Stimulated activated CD4-positive, alpha-beta T cell treated with anti-CD3 and anti-CD28 coated beads, Interleukin-2, amount 100 ng/mL, for 4 hours (primary cell): ENCODE measurements around the gene FZR1.
"Not testable (repeated sequence)": the region's sequence is repeated elsewhere in the genome, so short reads cannot be mapped to it uniquely, and the experiment has no call there.

Source experiments
- DNase-seq: peaks from one replicate; pipeline ENCODE4 v3.0.0-alpha.2; 2020; ENCODE audit warnings: low read depth

FZR1 gene

DNA sequence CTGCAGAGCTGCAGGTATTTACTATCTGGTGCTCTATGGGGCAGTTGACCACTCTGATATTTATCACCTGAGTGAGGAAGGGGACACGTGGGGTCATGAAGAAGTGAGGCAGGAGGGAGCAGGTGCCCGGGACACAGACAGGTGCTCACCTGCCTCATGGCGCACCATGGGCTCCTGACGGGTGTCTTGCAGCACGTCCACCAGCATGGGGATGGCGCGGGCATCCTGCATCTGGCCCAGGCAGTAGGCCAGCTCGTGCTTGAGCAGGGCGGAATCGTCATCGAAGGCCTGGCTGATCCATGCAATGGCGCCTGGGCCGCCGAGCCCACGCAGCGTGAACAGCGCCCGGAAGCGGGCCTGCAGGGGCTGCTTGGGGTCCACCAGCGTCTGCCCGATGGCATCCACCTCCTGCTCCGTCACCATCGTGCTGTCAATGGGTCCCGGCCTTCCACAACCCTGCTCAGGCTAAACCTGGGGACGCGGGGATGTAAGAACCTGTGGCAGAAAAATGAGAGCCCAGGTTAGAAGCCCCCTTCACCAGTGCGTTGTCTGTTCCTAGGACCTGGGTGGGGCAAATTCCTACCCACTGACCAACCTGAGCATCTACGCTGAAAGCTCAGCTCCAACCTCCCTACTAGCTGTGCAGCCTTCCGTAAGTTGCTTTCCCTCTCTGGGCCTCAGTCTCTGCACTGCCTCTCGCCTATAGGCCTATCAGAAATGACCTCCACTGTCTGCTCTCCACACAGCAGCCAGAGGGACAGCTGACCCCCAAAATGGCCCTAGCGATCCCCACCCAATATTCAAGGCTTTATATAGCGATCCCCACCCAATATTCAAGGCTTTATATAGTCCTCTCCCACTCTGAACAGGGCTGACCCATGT, 9.5 kb upstream of the FZR1 start:
- no peak for DNase-seq

GRCh38 chr19:3497757-3498520, 8.2 kb upstream of the FZR1 start:
- no peak for DNase-seq

DNA sequence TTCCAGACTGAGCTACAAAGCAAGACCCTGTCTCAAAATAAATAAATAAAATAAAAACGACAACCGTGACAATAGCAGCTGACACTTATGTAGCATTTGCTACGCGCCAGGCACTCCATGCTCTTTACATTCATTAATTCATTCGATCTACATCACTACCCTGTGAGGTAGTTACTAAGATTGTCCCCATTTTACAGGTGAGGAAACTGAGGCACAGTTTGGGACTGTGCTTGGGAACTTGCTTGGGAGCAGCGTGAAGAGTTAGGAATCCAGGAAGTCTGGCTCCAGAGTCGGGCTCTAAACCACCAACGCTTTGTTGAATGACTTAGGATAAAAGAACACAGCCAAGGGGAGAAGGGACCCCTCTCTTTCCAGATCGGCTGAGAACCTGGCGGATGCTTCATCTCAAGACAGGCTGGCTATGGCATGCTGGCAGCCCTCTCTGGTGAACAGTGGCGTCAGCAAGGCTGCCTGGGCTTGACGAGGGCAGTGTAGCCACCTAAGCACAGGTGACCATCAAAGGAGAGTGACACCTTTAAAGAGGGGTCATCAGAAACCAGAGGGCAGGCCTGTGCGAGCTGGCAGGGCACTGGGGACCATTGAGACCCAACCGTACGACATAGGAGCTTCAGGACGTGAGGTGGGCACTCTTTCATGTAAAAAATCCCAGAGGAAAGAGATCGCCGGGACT, 6.2 kb upstream of the FZR1 start:
- DNase-seq = no peak

DNA sequence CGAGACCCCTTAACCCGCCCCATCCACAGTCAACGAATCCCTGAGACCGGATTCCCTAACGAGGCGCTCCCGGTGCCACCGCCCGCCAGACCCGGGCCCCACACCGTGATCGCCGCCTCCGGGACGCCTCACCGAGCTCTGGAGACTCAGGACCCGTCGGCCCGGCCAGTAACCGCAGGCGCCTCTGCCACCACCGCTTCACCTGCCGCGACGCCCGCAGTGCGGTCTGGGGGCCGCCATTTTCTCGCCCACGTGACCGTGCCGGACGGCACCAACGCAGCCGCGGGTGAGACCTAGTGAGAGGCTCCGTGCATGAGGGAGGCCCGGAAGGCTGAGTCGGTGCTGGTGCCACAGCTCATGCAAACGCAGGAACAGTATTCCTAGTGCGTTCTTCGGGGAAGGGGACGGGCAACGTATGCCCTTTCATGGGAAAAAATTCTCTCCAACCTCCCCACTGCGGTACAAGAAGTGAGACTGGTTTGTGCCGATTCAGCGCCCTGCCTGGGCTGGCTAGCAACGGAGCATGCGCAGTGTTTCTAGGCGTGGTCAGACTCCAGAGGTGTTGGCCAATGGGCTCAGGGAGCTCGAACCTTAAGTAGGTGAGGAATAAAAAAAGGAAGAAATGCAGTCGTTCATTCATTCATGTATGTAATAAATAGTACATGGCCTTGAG, 5.5 kb upstream of the FZR1 start, which contains the start of gene DOHH:
Gene DOHH, minus strand, starts transcription at position 246 of the 673 bp plus-strand sequence. CDS start 3,860 bp downstream, outside the sequence.
- peak; percentile 95 for DNase-seq

- no peak for DNase-seq
These were observed 4.3 kb upstream of the FZR1 start for GRCh38 chr19:3501780-3502179.

DNA sequence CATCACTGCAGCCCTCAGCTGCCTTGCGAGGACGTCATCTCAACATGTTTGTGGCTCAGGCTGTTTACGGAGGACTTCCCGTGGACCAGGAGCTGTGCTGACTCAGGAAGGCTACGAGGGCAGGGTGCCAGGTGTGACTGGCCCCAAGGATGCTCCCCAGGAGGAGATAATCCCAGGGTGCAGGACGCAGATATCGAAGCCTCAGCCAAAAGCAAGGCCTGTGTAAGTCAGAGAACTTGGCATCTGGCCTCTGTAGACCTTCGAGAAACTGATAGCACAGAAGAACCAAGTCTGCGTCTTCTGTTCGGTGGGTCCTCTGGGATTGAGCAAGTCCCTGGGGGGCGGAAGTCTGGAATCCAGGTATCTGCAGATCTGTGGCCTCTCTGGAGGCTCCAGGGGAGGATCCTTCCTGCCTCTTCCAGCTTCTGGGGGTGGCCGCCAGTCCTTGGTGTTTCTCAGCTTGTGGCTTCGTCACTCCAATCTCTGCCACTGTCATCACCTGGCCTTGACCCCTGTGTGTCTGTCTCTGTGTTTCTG, 3.0 kb upstream of the FZR1 start:
- no peak for DNase-seq

- no peak for DNase-seq
These were observed 1.4 kb upstream of the FZR1 start for GRCh38 chr19:3504735-3505134.

GRCh38 chr19:3506384-3507340, 551 bp downstream of the FZR1 start:
- no peak for DNase-seq

DNA sequence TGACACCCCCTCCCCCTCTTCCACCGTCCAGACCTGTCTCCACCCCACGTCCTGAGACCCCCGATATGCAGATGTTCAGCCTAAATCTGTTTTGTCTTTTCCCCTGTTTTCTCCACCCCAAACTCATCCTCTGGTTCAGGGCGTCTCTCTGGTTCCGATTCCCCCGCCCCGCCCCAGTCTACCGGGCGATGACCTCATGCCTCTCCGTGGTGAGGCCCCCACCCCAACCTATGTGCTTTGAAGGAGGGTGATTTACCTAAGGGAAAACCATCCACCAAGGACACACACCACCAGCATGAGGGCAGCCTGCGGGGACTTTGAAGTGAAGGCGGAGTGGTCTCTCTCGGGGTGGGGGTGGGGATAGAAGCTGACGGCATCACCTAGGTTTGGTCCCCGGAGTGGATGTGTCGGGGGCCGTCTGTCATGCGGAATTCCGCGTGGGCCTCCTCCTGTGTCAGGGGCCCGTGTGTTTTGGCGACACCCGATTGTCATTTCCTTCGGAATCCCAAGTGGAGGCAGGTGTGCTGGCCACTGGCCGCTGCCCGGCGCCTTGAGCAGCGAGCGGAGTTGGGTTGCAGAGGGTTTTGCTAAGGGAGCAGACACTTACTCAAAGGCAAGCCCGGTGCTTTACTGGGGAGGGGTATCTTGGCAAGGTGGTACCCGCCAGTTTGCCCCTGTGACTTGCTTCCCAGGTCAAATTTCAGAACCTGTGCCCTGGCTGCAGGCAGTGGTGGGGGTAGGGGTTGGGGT, 1.4 kb downstream of the FZR1 start:
- peak; percentile 29 for DNase-seq

GRCh38 chr19:3508121-3508661, 2.1 kb downstream of the FZR1 start:
- DNase-seq = not testable (repeated sequence)

DNA sequence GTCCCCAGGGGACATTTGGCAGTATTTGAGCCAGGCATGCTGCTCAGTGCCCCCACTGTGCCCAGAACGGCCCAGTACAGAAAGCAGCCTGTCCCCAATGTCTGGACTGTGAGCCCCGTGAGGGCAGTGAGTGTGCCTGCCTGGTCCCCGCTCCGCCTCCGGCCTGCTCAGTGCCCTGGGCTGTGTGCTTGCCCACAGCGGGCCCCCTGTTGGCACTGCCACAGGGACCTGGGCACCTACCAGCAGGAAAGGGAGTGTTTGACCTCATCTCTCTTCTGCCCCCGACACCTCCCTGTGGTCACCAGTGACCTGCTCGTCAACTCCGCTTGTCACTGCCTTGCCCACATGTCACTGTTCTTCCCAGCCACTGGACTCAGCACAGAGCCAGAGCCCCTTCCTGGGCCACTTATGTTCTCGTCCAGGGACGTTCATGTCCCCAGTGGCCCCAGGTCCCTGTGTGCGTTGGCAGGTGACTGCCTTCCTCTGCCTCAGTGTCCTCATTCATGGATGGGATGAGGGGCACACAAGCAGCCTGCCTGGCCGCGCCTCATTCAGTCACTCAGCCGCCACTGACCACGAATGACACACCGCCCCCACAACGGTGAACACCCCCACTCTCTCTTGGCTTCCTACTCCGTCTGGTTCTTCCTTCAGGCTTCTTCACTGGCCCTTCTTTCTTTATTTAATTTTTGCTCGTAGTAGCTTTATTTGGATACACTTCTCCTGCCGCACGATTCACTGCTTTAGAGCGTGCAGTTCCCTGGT, 2.8 kb downstream of the FZR1 start:
- no peak for DNase-seq

DNA sequence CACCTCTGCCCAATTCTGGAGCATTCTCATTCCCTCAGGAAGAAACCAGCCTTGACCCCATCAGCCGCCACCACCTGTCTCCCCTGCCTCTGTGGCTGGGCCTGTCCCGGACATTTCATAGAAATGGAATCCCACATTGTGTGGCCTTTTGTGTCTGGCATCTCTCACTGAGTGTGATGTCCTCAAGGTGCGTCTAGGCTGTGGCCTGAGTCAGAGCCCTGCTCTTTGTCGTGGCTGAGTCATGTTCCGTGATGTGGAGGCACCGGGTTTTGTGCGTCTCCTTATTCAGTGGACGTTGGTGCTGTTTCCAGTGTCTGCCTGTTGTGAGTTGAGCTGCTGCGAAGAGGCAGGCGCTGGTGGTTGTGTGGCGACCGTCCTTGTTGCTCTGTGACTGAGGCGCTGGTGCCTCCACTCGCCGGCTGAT, 3.5 kb downstream of the FZR1 start:
- DNase-seq = no peak

- no peak for DNase-seq
These were observed 4.6 kb downstream of the FZR1 start for GRCh38 chr19:3510727-3511126.

- no peak for DNase-seq
These were observed 5.6 kb downstream of the FZR1 start for GRCh38 chr19:3511506-3512251.

DNA sequence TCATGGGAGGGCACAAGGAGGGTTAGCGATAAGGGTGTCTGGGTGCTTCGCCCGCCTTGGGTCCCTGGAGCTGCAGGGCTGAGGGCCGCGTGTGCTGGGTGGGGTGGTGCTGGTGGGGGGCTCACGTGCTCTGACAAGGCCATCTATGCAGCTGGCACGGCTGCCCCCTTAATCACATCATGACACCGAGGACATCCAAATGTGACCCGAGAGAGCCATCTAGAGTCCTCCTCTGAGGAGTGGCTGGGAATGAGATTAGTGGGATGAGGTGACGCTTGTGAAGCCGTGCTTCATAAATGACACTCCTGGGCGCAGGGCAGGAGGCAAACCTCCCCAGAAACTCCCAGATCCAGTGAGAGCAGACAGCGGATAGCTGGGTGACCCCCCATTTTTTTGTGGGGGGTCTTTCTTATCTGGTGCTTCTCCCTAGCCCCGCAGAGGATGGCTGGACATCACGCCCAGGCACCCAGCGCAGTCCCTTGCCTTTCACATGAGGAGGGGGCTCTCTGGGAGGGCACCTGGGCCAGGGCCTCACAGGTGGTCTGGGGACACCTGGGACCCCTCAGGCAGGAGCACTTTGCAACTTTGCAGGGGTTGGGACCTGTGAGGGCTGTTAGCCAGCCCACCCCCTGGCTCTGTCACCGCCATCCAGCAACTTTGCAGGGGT, 6.6 kb downstream of the FZR1 start:
- DNase-seq = no peak

DNA sequence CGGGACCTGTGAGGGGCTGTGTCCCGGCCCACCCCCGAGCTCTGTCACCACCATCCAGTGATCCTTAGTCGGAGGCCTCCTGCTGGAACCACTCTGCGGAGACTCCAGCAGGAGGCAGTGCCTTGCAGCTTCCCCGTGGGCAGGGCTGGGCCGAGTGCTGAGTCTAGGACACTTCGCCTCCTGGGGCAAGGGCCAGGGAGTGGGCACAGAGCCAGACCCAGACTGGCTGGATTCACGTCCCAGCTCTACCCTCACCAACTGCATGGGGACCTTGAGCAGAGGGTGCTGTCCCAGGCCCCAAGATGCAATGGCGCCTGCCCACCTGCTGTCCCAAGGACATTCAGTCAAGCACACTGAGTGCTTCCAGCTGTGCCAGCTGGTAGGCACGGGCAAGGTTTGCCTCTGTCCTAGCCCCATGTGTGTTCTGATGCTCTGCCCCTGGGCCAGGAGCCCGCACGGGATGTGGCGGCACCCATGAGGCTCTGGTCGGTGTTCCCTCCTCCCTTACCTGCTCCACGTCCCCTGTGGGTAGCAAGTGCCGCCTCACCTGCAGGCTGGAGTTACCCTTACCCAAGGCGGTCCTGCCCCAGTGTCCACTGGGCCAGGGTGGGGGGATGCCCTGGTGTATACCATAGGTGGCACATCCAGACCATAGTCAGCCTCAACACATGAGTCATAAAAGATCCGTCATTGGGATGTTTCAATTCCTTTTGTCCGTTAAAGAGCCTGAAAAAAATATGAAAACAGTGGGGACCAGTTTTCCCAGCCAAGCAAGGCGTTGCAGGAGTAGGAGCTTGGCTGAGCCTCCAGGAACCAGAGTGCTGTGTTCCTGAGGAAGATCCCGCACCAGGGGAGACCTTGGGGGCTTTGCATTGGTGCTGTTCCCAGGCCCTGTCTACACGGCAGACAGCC, 7.4 kb downstream of the FZR1 start:
- DNase-seq = no peak
